22Rv1 (cell line): Measurements from ENCODE around the gene PCDHB15.
"Not testable (repeated sequence)": the region's sequence is repeated elsewhere in the genome, so short reads cannot be mapped to it uniquely, and the experiment has no call there.

Experiments
- H3K27ac ChIP-seq: fragments of 450-650 bp; 2 replicates; pipeline ENCODE4 v1.5.1; 2017
- ZFX ChIP-seq: fragments of 450-650 bp; IDR thresholded peaks from 2 replicates; pipeline ENCODE4 v1.6.1; 2017; ENCODE audit warnings: antibody characterized with exemption, borderline replicate concordance
- TF ChIP-seq, protein P1 (sequence below): fragments of 450-650 bp; IDR thresholded peaks from 2 replicates; pipeline ENCODE4 v1.5.1; 2017; ENCODE audit warnings: mild to moderate bottlenecking

The PCDHB15 gene

DNA sequence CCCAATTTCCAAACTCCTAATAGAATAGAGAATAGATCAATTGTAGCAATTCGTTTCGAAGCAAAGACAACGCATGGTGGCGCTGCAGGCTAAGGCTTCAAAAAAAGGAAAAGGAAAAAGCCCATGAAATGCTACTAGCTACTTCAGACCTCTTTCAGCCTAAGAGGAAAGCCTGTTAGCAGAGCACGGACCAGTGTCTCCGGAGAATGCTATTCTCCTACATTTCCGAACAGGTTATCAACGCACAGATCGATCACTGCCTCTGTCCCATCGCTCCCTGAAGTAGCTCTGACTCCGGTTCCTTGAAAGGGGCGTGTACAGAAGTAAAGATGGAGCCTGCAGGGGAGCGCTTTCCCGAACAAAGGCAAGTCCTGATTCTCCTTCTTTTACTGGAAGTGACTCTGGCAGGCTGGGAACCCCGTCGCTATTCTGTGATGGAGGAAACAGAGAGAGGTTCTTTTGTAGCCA, at the start of gene PCDHB15:
TSS of gene PCDHB15 (plus strand) at position 146 of the 468 bp plus-strand sequence. CDS start at position 330, 184 bp downstream.
- H3K27ac ChIP-seq = no peak within 1 kb of the TSS
- no peak for TF ChIP-seq ZFX
- TF ChIP-seq, protein P1, sequence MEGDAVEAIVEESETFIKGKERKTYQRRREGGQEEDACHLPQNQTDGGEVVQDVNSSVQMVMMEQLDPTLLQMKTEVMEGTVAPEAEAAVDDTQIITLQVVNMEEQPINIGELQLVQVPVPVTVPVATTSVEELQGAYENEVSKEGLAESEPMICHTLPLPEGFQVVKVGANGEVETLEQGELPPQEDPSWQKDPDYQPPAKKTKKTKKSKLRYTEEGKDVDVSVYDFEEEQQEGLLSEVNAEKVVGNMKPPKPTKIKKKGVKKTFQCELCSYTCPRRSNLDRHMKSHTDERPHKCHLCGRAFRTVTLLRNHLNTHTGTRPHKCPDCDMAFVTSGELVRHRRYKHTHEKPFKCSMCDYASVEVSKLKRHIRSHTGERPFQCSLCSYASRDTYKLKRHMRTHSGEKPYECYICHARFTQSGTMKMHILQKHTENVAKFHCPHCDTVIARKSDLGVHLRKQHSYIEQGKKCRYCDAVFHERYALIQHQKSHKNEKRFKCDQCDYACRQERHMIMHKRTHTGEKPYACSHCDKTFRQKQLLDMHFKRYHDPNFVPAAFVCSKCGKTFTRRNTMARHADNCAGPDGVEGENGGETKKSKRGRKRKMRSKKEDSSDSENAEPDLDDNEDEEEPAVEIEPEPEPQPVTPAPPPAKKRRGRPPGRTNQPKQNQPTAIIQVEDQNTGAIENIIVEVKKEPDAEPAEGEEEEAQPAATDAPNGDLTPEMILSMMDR = peak; percentile 79

DNA sequence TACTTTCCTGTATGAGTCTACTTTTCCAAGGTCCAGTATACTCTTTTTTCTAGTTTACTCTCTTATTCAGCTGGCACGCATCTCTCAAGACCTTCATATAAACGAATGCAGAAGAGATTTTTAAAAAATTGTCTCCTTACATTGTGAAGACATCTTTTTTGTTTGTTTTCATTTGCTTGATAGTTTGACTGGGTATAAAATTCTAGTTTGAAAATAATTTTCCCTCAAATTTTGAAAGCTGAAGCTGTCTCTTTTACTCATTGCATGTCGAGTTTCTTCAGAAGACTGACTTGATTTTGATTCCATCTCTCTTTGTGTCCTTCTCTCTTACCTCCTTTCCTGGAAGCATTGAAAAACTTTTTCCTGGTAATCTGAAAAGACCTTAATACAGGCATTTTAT, 48.8 kb upstream of the PCDHB15 start:
- TF ChIP-seq, protein P1 = no peak
- TF ChIP-seq ZFX = no peak

DNA sequence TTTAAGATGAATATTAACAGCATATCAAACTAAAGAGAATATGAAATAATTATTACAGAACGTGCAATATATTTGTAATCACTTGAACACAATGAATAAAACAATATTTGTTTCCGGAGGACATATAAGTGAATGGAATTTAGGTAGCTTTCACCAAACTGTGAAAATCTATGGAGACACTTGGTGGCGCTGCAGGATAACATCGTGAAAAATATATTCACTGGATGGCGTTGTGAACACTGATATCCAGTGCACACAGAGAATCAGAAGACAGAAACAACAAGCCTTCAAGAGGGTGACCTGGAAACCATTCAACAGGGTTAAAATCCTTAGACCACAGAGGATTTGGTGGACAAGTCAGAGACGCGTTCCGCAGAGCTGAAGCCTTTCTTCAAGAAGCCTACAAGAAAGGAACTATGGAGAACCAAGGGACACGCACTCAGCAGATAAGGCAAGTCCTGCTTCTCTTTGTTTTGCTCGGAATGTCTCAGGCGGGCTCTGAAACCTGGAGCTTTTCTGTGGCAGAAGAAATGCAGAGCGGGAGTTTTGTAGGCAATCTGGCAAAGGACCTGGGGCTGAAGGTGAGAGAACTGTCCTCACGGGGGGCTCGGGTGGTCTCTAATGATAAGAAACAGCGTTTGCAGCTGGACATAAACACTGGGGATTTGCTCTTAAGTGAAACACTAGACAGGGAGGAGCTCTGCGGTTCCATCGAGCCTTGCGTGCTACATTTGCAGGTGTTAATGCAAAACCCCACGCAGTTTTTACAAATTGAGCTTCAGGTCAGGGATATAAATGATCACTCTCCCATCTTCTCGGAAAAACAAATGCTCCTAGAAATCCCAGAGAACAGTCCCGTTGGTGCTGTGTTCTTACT, 45.6 kb upstream of the PCDHB15 start, which contains the start of gene PCDHB11:
TSS of gene PCDHB11 (plus strand) at position 269 of the 877 bp plus-strand sequence. CDS start at position 417, 148 bp downstream.
- TF ChIP-seq, protein P1 = peak; percentile 89
- no peak for TF ChIP-seq ZFX
- H3K27ac ChIP-seq = no peak within 1 kb of the TSS; the same call in 1 of the 2 replicates

More for the DNA sequence above, 48.8 kb upstream of the PCDHB15 start:
- no peak overlapping the region for H3K27ac ChIP-seq

DNA sequence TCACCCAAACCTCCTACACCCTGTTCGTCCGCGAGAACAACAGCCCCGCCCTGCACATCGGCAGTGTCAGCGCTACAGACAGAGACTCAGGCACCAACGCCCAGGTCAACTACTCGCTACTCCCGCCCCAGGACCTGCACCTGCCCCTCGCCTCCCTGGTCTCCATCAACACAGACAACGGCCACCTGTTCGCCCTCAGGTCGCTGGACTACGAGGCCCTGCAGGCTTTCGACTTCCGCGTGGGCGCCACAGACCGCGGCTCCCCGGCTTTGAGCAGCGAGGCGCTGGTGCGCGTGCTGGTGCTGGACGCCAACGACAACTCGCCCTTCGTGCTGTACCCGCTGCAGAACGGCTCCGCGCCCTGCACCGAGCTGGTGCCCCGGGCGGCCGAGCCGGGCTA, 44.1 kb upstream of the PCDHB15 start:
- not testable (repeated sequence) for H3K27ac ChIP-seq

DNA sequence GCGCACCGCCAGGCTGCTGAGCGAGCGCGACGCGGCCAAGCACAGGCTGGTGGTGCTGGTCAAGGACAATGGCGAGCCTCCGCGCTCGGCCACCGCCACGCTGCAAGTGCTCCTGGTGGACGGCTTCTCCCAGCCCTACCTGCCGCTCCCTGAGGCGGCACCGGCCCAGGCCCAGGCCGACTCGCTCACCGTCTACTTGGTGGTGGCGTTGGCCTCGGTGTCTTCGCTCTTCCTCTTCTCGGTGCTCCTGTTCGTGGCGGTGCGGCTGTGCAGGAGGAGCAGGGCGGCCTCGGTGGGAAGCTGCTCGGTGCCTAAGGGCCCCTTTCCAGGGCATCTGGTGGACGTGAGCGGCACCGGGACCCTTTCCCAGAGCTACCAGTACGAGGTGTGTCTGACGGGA, 43.5 kb upstream of the PCDHB15 start:
- not testable (repeated sequence) for H3K27ac ChIP-seq

DNA sequence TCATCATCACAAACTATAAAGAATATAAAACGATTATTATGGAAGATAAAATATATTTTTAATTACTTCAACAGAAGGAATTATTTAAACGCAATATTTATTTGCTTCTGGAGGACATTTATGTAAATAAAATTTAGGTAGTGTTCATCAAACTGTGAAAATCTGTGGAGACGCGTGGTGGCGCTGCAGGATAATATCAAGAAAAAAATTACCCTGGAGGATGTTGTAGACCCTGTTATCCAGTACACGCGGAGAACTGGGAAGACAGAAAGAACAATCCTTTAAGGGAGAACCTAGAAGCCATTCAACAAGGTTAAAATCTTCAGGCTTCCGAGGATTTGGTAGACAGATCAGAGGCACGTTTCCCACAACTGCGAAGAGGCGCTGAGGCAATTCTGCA, 36.7 kb upstream of the PCDHB15 start, which contains the start of gene PCDHB12:
TSS of gene PCDHB12 (plus strand) at position 242 of the 400 bp plus-strand sequence. CDS start 189 bp downstream, outside the sequence.
- TF ChIP-seq, protein P1 = peak; percentile 76
- no peak for TF ChIP-seq ZFX

DNA sequence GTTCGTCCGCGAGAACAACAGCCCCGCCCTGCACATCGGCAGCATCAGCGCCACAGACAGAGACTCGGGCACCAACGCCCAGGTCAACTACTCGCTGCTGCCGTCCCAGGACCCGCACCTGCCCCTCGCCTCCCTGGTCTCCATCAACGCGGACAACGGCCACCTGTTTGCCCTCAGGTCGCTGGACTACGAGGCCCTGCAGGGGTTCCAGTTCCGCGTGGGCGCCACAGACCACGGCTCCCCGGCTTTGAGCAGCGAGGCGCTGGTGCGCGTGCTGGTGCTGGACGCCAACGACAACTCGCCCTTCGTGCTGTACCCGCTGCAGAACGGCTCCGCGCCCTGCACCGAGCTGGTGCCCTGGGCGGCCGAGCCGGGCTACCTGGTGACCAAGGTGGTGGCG, 34.9 kb upstream of the PCDHB15 start:
- not testable (repeated sequence) for H3K27ac ChIP-seq

More for the DNA sequence above, 36.7 kb upstream of the PCDHB15 start, which contains the start of gene PCDHB12:
- no peak within 1 kb of the TSS for H3K27ac ChIP-seq

DNA sequence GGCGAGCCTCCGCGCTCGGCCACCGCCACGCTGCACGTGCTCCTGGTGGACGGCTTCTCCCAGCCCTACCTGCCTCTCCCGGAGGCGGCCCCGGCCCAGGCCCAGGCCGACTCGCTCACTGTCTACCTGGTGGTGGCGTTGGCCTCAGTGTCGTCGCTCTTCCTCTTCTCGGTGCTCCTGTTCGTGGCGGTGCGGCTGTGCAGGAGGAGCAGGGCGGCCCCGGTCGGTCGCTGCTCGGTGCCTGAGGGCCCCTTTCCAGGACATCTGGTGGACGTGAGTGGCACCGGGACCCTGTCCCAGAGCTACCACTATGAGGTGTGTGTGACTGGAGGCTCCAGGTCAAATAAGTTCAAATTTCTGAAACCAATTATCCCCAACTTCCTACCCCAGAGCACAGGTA, 34.3 kb upstream of the PCDHB15 start:
- not testable (repeated sequence) for H3K27ac ChIP-seq

DNA sequence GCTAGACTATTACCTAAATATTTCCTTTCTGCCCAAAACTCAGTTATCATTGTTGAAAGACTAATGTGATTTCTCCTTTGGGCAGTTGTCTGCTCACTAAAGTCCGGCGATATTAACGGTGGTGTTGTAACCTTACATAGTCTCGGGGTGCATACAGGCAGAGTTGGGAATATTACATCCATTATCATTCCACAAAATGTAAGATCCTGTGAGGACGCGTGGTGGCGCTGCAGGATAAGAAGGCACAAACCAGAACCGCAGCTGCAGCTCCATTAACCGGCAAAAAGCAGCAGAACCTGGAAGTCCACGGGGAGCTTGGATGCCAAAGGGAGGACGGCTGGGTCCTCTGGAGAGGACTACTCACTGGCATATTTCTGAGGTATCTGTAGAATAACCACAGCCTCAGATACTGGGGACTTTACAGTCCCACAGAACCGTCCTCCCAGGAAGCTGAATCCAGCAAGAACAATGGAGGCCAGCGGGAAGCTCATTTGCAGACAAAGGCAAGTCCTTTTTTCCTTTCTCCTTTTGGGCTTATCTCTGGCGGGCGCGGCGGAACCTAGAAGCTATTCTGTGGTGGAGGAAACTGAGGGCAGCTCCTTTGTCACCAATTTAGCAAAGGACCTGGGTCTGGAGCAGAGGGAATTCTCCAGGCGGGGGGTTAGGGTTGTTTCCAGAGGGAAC, 31.4 kb upstream of the PCDHB15 start, which contains the start of gene PCDHB13:
TSS of gene PCDHB13 (plus strand) at position 264 of the 684 bp plus-strand sequence. CDS start at position 469, 205 bp downstream.
- TF ChIP-seq, protein P1 = peak; percentile 78
- H3K27ac ChIP-seq = not testable (repeated sequence)

DNA sequence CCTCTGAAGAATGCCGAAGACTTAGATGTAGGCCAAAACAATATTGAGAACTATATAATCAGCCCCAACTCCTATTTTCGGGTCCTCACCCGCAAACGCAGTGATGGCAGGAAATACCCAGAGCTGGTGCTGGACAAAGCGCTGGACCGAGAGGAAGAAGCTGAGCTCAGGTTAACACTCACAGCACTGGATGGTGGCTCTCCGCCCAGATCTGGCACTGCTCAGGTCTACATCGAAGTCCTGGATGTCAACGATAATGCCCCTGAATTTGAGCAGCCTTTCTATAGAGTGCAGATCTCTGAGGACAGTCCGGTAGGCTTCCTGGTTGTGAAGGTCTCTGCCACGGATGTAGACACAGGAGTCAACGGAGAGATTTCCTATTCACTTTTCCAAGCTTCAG, 30.6 kb upstream of the PCDHB15 start:
- not testable (repeated sequence) for H3K27ac ChIP-seq

DNA sequence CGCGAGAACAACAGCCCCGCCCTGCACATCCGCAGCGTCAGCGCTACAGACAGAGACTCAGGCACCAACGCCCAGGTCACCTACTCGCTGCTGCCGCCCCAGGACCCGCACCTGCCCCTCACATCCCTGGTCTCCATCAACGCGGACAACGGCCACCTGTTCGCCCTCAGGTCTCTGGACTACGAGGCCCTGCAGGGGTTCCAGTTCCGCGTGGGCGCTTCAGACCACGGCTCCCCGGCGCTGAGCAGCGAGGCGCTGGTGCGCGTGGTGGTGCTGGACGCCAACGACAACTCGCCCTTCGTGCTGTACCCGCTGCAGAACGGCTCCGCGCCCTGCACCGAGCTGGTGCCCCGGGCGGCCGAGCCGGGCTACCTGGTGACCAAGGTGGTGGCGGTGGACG, 29.7 kb upstream of the PCDHB15 start:
- not testable (repeated sequence) for H3K27ac ChIP-seq

DNA sequence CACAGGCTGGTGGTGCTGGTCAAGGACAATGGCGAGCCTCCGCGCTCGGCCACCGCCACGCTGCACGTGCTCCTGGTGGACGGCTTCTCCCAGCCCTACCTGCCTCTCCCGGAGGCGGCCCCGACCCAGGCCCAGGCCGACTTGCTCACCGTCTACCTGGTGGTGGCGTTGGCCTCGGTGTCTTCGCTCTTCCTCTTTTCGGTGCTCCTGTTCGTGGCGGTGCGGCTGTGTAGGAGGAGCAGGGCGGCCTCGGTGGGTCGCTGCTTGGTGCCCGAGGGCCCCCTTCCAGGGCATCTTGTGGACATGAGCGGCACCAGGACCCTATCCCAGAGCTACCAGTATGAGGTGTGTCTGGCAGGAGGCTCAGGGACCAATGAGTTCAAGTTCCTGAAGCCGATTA, 29.2 kb upstream of the PCDHB15 start:
- not testable (repeated sequence) for H3K27ac ChIP-seq
